Dermis blood vessel endothelial cell (primary cell): Measurements from ENCODE around the gene ZFP64. TPM values are rescaled to one million over a fixed set of nuclear protein-coding genes. Genes with fewer than 3 reads are reported as not detected.
"Not testable (repeated sequence)": the region's sequence is repeated elsewhere in the genome, so short reads cannot be mapped to it uniquely, and the experiment has no call there.

Source experiments
- DNase-seq: peaks from one replicate; pipeline ENCODE4 v3.0.0; 2010
- total RNA-seq: library from RNA; depleted of rRNA; stranded (reverse); fragments of >200 nt; gene quantifications from 2 replicates; pipeline ENCODE4 v1.2.3, GENCODE V29; 2014

ZFP64 gene
- total RNA-seq, 1 donor from 2014 or later = 48.2 TPM

GRCh38 chr20:52201395-52201794 is 9.8 kb upstream of the ZFP64 start:
- no peak for DNase-seq

GRCh38 chr20:52200870-52201269 is 9.3 kb upstream of the ZFP64 start:
- no peak for DNase-seq

- DNase-seq = no peak
Measured at GRCh38 chr20:52196845-52197244, 5.3 kb upstream of the ZFP64 start.

DNA sequence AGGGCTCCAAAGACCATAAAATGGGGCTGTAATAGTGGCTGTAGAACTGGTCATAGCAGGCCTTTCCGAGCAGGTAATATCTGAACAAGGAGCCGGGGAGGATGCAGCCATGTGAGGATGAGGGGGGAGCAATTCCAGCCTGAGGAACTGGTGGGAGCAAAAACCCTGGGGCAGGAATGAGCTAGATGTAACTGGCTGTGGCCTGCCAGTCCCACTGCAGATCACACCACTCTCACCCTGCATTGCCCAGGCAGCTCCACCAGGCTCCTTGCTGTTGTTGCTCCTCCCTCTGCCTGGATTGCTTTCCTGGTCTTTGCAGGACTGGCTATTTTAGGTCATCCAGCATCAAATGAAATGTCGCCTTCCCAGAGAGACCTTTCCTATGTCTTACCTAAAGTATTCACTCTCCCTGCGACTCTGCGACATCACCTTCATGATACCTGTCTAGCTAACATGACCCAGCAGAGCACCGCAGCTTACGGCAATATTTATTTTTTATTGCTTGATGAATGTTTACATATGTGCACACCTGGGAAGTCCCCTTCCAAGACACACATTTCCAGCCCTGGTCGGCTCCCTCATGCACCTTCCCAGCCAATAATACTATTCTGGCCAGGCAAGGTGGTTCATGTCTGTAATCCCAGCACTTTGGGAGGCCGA is 2.4 kb upstream of the ZFP64 start:
- DNase-seq = no peak

- DNase-seq = no peak
Measured at GRCh38 chr20:52193133-52193532, 1.6 kb upstream of the ZFP64 start.

- not testable (repeated sequence) for DNase-seq
Measured at GRCh38 chr20:52192719-52193007, 1.1 kb upstream of the ZFP64 start.

GRCh38 chr20:52191916-52192718 is 538 bp upstream of the ZFP64 start:
- peak; percentile 40 for DNase-seq

GRCh38 chr20:52190437-52191131 is 995 bp downstream of the ZFP64 start:
- peak; percentile 41 for DNase-seq

GRCh38 chr20:52181766-52182165 is 9.8 kb downstream of the ZFP64 start:
- DNase-seq = no peak

GRCh38 chr20:52180180-52180840 is 11.3 kb downstream of the ZFP64 start:
- DNase-seq = no peak

GRCh38 chr20:52179331-52180179 is 12.0 kb downstream of the ZFP64 start:
- no peak for DNase-seq

- DNase-seq = no peak
Measured at GRCh38 chr20:52178691-52179090, 12.9 kb downstream of the ZFP64 start.

GRCh38 chr20:52175840-52176239 is 15.7 kb downstream of the ZFP64 start:
- DNase-seq = no peak

DNA sequence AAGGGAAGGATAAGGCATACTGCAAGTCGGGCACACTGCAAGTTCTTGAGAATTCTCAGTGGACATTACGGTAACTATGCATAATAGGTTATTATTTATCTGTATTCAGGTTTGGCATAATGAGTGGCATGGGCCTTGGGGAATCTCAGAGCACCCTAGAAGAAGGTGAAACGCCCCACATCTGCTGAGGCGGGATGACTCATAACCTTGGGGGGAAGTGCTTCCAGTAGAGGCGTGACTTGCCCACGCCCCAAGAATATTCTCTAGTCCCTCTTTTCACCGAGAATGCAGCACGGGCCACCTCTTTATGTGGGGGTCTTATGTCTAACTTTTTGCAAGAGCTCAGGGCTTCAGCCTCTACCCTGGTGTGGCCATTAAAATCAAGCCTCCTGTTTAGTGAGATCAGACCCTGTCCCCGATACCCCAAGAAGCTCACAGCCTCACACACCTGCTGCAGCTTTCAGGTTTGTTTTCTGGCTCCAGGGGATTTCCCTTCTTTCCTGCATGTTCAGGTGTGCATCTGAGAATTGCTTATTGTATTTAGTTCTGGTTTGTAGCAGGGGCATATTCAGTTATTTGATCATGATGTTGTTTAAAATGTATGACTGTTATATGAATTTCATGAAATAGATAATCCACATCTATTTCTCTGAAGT is 19.1 kb downstream of the ZFP64 start:
- DNase-seq = no peak

DNA sequence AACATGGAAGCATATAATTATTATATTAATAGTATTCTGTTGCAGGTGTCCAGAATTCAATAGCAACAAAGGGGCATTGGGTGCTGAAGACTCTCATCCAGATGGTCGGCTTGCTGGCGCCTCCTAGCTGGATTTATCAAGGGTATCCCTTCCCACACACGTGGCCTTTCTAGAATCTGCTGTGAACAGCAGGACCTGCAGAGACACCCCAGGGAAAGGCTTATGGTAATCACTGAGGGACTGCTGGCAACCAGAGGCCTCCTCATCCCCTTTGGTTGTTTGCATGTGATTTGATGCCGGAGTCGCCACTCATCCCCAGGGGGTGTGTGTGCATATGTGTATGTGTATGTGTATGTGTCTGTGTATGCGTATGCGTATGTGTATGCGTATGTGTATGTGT is 20.6 kb downstream of the ZFP64 start:
- DNase-seq = no peak

DNA sequence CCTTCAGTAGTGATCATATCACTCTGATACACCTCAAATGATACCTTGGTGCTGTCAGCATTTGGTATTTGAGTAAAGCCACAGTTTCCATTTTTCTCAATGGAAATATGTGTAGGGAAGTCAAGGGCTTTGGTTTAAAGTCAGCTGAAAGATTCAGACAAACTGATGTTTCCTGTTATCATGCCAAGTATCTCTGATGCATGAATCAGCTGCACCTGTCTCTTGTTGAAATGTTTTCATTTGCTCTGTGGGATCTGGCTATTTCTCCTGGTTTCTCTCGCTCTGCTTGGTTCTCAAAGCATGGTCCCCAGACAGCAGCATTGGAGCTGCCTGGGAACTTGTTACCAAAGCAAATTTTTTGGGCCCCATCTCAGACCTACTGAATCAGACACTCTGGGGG is 23.5 kb downstream of the ZFP64 start:
- peak; percentile 4 for DNase-seq

DNA sequence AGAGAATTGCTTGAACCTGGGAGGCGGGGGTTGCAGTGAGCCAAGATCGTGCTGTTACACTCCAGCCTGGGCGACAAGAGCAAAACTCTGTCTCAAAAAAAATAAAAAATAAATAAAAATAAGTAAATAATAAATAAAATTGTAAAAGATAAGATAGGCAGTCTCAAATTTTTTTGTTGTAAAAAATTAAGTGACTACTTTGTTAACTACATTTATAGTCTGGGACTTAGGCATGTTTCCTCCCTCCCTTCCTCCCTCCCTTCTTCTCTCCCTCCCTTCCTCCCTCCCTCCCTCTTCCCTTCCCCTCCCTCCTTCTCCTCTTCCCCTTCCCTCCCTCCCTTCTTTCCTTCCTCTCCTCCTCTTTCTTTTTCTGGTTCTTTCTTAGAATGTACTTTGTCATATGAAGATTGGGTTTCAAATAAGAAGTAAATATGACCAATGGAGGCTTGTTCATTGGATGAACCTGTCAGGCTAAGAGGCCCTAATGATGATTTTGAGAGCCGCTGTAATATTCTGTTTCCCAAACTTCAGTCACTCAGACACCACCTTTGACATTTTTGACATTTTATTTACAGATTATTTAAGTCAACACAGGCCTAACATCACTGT is 24.2 kb downstream of the ZFP64 start:
- no peak for DNase-seq

DNA sequence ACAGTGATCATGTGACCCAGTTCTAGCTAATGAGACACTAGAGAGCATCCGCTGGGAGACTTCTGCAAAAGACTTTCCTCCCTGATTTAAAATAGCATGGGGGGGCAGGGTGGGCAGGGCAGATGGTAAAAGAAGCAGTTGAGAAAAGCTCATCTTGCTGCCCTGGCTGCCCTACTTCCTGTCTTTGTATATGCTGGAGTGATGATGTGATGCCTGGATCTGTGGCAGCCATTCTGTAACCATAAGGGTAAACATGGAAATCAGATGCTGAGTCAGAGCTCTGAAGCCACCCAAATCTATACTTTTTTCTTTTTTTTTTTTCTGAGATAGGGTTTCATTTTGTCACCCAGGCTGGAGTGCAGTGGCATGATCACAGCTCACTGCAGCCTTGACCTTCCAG is 25.4 kb downstream of the ZFP64 start:
- DNase-seq = no peak

GRCh38 chr20:52160621-52161204 is 30.9 kb downstream of the ZFP64 start:
- DNase-seq = no peak

GRCh38 chr20:52160049-52160570 is 31.5 kb downstream of the ZFP64 start:
- no peak for DNase-seq

GRCh38 chr20:52154575-52154974 is 37.0 kb downstream of the ZFP64 start:
- no peak for DNase-seq
